Activated B cell treated with CpG ODN at 0.5 μM for 24 hours (primary cell): ENCODE results near the gene AGAP5. TPM values are rescaled to one million over a fixed set of nuclear protein-coding genes. Genes with fewer than 3 reads are reported as not detected.
"Not testable (repeated sequence)": the region's sequence is repeated elsewhere in the genome, so short reads cannot be mapped to it uniquely, and the experiment has no call there.

Source experiments
- ATAC-seq: fragments of 200-7000 bp; cut with Tn5 transposase; one replicate; pipeline ENCODE4 v1.10.0; 2021; ENCODE audit warnings: low read depth, mild to moderate bottlenecking, moderate library complexity
- CTCF ChIA-PET: fragments of 350-600 bp; sonication (Branson Sonifier 250); formaldehyde crosslinking; loops from one replicate; lab custom pipeline; 2021; ENCODE audit warnings: antibody characterized with exemption; lab: Charles Lee
- POLR2A ChIA-PET: fragments of 350-600 bp; sonication (Branson Sonifier 250); formaldehyde crosslinking; loops from one replicate; lab custom pipeline; 2021; ENCODE audit warnings: antibody characterized with exemption; lab: Charles Lee
- DNase-seq: peaks from one replicate; pipeline ENCODE4 v3.0.0; 2022
- H3K27ac Mint-ChIP-seq: one replicate; pipeline ENCODE4 v1.8.0; 2020; ENCODE audit warnings: mixed read lengths
- H3K27me3 Mint-ChIP-seq: one replicate; pipeline ENCODE4 v1.8.0; 2021; ENCODE audit warnings: mixed read lengths
- H3K36me3 Mint-ChIP-seq: one replicate; pipeline ENCODE4 v1.8.0; 2021; ENCODE audit warnings: low read depth, mixed read lengths
- H3K4me1 Mint-ChIP-seq: one replicate; pipeline ENCODE4 v1.8.0; 2021; ENCODE audit warnings: mixed read lengths
- H3K4me3 Mint-ChIP-seq: one replicate; pipeline ENCODE4 v1.8.0; 2020; ENCODE audit warnings: mild to moderate bottlenecking, mixed read lengths
- H3K9me3 Mint-ChIP-seq: one replicate; pipeline ENCODE4 v1.8.0; 2020; ENCODE audit warnings: mixed read lengths
- CTCF ChIP-seq: fragments of 200-600 bp; IDR thresholded peaks from one replicate; pipeline ENCODE4 v1.8.0; 2022; ENCODE audit warnings: antibody characterized with exemption, mild to moderate bottlenecking
- intact Hi-C: fragments of 100-400 bp; cut with micrococcal nuclease; formaldehyde crosslinking; loops from one replicate; pipeline ENCODE4 v1.15.1; 2024
- total RNA-seq: library from RNA; stranded (reverse); gene quantifications from 2 replicates; pipeline ENCODE4 v1.2.3, GENCODE V29; 2022

The AGAP5 gene
- total RNA-seq, 1 donor from 2014 or later = 15.0 TPM

DNA sequence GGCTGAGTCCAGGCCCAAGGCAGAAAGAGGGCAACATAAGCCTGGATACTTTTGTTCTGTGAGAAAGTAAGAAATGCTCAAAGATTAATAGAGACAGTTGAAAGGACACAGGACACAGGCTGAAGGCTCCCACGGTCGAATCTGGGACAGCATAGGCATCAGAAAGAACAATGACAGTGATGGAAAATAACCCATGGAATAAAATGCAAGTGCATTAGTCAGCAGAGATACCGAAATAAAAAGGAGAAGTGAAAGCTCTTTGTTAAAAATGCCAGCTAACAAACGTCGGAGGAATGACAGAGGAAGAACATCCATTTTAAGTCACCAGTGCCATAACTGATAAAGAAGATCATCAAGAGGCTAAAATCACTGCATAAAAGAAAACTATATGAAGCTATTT is 19.6 kb upstream of the AGAP5 start:
- no peaks in the 10 kb centered on the region for H3K9me3 Mint-ChIP-seq
- H3K27me3 Mint-ChIP-seq = no peaks in the 10 kb centered on the region
- no peak for TF ChIP-seq CTCF
- H3K4me1 Mint-ChIP-seq = peaks cover 12% of the 10 kb centered on the region
- H3K4me3 Mint-ChIP-seq = no peak overlapping the region
- peaks cover 70% of the 10 kb centered on the region for H3K36me3 Mint-ChIP-seq
- CTCF ChIA-PET = interaction anchor here (0.9 kb wide), 1 partner anchor 162 kb away, joined by 3 read pairs; no protein-coding TSS in a partner anchor
- POLR2A ChIA-PET = interaction anchor here (0.5 to 2.5 kb wide), 5 partner anchors 13 to 473 kb away, joined by 3 to 12 read pairs (median 4); partner anchors contain the start of gene SEC24C
- H3K27ac Mint-ChIP-seq = peak overlapping the region; percentile 76
- ATAC-seq (peak; percentile 72), DNase-seq (no peak)
- intact Hi-C loops = loop anchor here (1.0 to 2.0 kb wide), 2 partner anchors 27 to 93 kb away; partner anchors contain the start of gene SEC24C

- DNase-seq (no peak), ATAC-seq (no peak)
- TF ChIP-seq CTCF = no peak
- intact Hi-C loops = loop anchor here (2.0 kb wide), 1 partner anchor 91 kb away; no protein-coding TSS in a partner anchor
- peaks cover 12% of the 10 kb centered on the region for H3K4me1 Mint-ChIP-seq
- H3K9me3 Mint-ChIP-seq = no peaks in the 10 kb centered on the region
- no peak overlapping the region for H3K4me3 Mint-ChIP-seq
- no peak overlapping the region for H3K27ac Mint-ChIP-seq
- peaks cover 64% of the 10 kb centered on the region for H3K36me3 Mint-ChIP-seq
- POLR2A ChIA-PET = interaction anchor here (0.5 to 2.5 kb wide), 3 partner anchors 14 to 96 kb away, joined by 3 to 12 read pairs (median 4); no protein-coding TSS in a partner anchor
- CTCF ChIA-PET = no interaction called here
- H3K27me3 Mint-ChIP-seq = no peaks in the 10 kb centered on the region
These were observed 18.3 kb upstream of the AGAP5 start for GRCh38 chr10:73716251-73716650.

DNA sequence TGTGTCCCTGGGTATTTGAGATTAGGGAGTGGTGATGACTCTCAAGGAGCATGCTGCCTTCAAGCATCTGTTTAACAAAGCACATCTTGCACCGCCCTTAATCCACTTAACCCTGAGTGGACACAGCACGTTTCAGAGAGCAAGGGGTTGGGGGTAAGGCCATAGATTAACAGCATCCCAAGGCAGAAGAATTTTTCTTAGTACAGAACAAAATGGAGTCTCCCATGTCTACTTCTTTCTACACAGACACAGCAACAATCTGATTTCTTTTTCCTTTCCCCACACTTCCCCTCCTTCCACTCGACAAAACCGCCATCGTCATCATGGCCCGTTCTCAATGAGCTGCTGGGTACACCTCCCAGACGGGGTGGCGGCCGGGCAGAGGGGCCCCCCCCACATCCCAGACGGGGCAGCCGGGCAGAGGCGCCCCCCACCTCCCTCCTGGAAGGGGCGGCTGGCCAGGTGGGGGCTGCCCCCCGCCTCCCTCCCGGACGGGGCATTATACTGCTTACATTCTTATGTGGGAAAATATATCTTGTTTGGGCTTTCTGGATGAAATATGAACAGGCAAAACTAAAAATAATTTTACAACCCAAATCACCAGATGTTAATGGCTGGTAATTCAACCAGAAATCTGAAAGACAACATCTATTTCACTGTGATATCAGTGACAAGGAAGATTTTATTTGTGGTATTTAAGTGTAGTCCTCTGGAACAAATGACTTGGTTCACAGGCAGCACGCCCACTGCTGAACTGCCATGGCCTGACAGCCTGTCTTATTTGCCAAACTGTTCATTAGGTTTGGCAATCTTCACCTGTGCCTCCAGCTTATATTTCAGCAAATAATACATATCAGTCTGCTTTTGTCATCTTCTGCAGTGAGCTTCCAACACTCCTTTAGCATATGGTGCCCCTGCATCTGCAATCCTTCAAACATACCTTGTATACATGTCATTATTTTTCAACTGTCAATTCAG is 17.6 kb upstream of the AGAP5 start:
- H3K9me3 Mint-ChIP-seq, H3K27ac Mint-ChIP-seq, ATAC-seq, CTCF ChIA-PET, H3K4me3 Mint-ChIP-seq, H3K27me3 Mint-ChIP-seq, DNase-seq: not testable (repeated sequence)
- H3K4me1 Mint-ChIP-seq = peaks cover 12% of the 10 kb centered on the region
- POLR2A ChIA-PET = interaction anchor here (0.5 to 0.6 kb wide), 2 partner anchors 86 to 97 kb away, joined by 3 to 4 read pairs; no protein-coding TSS in a partner anchor
- intact Hi-C loops = loop anchor here (2.0 kb wide), 1 partner anchor 91 kb away; no protein-coding TSS in a partner anchor
- H3K36me3 Mint-ChIP-seq = peaks cover 58% of the 10 kb centered on the region

GRCh38 chr10:73714483-73714882 is 16.6 kb upstream of the AGAP5 start:
- H3K4me3 Mint-ChIP-seq, H3K27ac Mint-ChIP-seq, intact Hi-C loops, POLR2A ChIA-PET, H3K27me3 Mint-ChIP-seq, ATAC-seq, CTCF ChIA-PET, H3K9me3 Mint-ChIP-seq, DNase-seq: not testable (repeated sequence)
- peaks cover 12% of the 10 kb centered on the region for H3K4me1 Mint-ChIP-seq
- H3K36me3 Mint-ChIP-seq = peaks cover 56% of the 10 kb centered on the region

GRCh38 chr10:73713912-73714311 is 16.0 kb upstream of the AGAP5 start:
- H3K9me3 Mint-ChIP-seq, POLR2A ChIA-PET, DNase-seq, H3K4me3 Mint-ChIP-seq, H3K27ac Mint-ChIP-seq, intact Hi-C loops, H3K27me3 Mint-ChIP-seq, CTCF ChIA-PET, ATAC-seq: not testable (repeated sequence)
- Mint-ChIP-seq H3K4me1 (peaks cover 12% of the 10 kb centered on the region), H3K36me3 (peaks cover 52% of the 10 kb centered on the region)

DNA sequence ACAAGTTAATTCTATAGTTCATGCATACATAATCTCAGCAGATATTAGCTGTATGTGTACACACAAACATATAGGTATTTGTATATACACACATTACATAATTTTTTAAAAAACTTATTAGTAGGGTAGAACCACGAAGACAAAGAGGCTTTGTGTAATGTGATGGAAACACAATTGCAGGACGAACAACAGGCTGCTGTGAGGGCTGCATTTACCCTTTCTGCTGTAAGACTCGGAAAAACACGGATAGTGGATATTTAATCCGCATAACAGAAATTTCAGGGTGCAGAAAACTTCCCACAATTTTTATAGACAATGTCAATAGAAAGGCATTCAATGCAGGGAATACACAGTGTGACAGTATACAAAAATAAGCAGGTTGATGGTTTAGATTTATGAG is 13.8 kb upstream of the AGAP5 start:
- H3K27me3 Mint-ChIP-seq, DNase-seq, CTCF ChIA-PET, H3K4me3 Mint-ChIP-seq, H3K27ac Mint-ChIP-seq, ATAC-seq, intact Hi-C loops, H3K4me1 Mint-ChIP-seq, POLR2A ChIA-PET, H3K9me3 Mint-ChIP-seq: not testable (repeated sequence)
- H3K36me3 Mint-ChIP-seq = peaks cover 37% of the 10 kb centered on the region

- intact Hi-C loops, POLR2A ChIA-PET, ATAC-seq, H3K27me3 Mint-ChIP-seq, H3K4me1 Mint-ChIP-seq, CTCF ChIA-PET, H3K27ac Mint-ChIP-seq, H3K4me3 Mint-ChIP-seq, H3K9me3 Mint-ChIP-seq, DNase-seq: not testable (repeated sequence)
- H3K36me3 Mint-ChIP-seq = peaks cover 36% of the 10 kb centered on the region
These were observed 10.2 kb upstream of the AGAP5 start for GRCh38 chr10:73708122-73708521.

DNA sequence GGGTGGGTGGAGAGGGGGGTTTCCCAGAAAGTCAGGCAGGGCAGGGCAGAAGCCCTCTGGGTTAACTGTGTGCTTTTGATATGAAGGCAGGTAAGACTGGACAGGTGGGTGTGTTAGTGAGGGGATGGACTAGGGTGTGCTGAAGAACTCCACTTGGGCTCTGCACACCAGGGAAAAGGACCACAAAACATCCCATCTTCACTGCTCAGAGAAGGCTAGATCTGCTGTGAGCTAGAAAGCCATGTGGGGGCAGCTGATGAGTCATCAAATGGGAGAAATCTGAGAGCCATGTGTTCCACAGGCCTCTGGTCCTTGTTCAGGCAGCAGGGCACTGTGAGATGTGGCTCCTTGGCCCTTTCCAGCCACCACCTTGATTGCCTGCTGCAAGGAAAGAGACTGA is 9.7 kb upstream of the AGAP5 start:
- intact Hi-C loops, H3K4me3 Mint-ChIP-seq, CTCF ChIA-PET, H3K27me3 Mint-ChIP-seq, H3K27ac Mint-ChIP-seq, H3K4me1 Mint-ChIP-seq, DNase-seq, ATAC-seq, H3K9me3 Mint-ChIP-seq, POLR2A ChIA-PET: not testable (repeated sequence)
- H3K36me3 Mint-ChIP-seq = peaks cover 33% of the 10 kb centered on the region

DNA sequence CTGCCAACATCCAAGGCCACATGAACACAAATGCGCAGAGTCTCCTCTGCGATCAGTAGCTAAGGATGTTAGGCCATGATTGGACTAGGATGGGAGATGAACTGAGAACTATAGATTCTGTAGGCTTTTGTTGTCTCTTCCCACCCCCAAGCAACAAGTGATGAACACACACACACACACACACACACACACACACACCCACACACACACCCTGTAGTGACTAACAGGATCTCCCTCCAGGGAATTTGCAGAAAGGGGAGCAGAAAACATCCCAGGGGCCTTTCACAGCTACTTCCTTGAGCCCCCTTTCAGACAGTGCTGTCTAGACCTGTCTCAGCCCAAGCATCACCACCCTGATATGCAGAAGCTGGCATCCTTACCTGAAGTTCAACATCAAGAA is 8.6 kb upstream of the AGAP5 start:
- CTCF ChIA-PET, DNase-seq, H3K9me3 Mint-ChIP-seq, H3K27me3 Mint-ChIP-seq, H3K4me1 Mint-ChIP-seq, ATAC-seq, H3K27ac Mint-ChIP-seq, H3K4me3 Mint-ChIP-seq, intact Hi-C loops, POLR2A ChIA-PET: not testable (repeated sequence)
- H3K36me3 Mint-ChIP-seq = peaks cover 33% of the 10 kb centered on the region

- POLR2A ChIA-PET, H3K27ac Mint-ChIP-seq, H3K4me1 Mint-ChIP-seq, H3K9me3 Mint-ChIP-seq, H3K4me3 Mint-ChIP-seq, CTCF ChIA-PET, intact Hi-C loops, H3K27me3 Mint-ChIP-seq, ATAC-seq, DNase-seq: not testable (repeated sequence)
- peaks cover 36% of the 10 kb centered on the region for H3K36me3 Mint-ChIP-seq
These were observed 7.7 kb upstream of the AGAP5 start for GRCh38 chr10:73705506-73706072.
